ENCODE data around the gene MYO1B.

DNA sequence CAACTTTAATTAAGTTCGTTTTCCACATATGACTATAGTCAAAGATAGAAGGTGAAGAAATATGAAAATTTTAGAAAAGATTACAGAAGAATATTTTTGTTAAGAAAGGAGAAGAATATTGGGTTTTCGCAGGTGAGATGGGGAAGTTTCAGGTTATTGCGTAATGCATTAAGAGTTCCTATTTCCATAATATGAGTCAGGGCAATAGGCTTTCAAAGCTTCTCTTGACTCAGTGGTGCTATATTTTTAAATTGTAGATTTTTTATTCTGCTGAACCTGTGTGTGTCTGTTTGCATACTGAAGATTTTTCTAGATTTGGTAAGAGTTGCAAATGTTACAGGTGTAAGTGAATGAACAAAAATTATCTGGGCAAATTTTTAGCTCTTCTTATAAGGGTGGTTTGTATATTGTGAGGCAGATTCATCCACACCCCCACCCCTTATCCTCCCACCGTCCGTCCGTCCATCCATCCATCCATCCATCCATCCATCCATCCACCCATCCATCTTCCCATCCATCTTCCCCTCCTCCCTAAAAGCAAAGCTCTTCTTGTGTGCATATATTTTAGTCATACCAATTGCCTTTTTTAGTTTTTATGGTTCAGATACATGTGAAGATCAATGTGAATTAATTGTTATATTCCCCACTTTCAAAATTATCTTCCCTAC, 69.6 kb downstream of the MYO1B start:
- TF ChIP-seq ELF4 (CRISPR knock-in tag; IDR thresholded peaks at IDR 0.05; ENCODE audit: low read depth) (no peak), FOXJ3 (CRISPR knock-in tag; IDR thresholded peaks at IDR 0.05; ENCODE audit: borderline replicate concordance) (no peak), CTCF (IDR thresholded peaks at IDR 0.05) (no peak), IRF2 (CRISPR knock-in tag; IDR thresholded peaks at IDR 0.05; ENCODE audit: borderline replicate concordance, low read depth) (no peak)
